Stimulated activated naive CD8-positive, alpha-beta T cell treated with anti-CD3 and anti-CD28 coated beads, Interleukin-15, Interleukin-2, amounts not matched to agents 100 U/mL and 50 U/mL, for 24 hours (primary cell): ENCODE results near the gene NR2E1.

ENCODE experiments used
- ATAC-seq: fragments of 150-1000 bp; cut with Tn5 transposase; one replicate; pipeline ENCODE4 v1.10.0; 2021
- DNase-seq: peaks from one replicate; pipeline ENCODE4 v3.0.0; 2021

Gene NR2E1

GRCh38 chr6:108165714-108166663 lies at the start of gene NR2E1:
TSS of gene NR2E1 (plus strand) at chr6:108166022. CDS start at chr6:108166766, 744 bp downstream.
- DNase-seq (no peak), ATAC-seq (no peak)

- ATAC-seq, result no peak
- DNase-seq, result no peak
Measured at GRCh38 chr6:108116546-108117426, 49.0 kb upstream of the NR2E1 start.

DNA sequence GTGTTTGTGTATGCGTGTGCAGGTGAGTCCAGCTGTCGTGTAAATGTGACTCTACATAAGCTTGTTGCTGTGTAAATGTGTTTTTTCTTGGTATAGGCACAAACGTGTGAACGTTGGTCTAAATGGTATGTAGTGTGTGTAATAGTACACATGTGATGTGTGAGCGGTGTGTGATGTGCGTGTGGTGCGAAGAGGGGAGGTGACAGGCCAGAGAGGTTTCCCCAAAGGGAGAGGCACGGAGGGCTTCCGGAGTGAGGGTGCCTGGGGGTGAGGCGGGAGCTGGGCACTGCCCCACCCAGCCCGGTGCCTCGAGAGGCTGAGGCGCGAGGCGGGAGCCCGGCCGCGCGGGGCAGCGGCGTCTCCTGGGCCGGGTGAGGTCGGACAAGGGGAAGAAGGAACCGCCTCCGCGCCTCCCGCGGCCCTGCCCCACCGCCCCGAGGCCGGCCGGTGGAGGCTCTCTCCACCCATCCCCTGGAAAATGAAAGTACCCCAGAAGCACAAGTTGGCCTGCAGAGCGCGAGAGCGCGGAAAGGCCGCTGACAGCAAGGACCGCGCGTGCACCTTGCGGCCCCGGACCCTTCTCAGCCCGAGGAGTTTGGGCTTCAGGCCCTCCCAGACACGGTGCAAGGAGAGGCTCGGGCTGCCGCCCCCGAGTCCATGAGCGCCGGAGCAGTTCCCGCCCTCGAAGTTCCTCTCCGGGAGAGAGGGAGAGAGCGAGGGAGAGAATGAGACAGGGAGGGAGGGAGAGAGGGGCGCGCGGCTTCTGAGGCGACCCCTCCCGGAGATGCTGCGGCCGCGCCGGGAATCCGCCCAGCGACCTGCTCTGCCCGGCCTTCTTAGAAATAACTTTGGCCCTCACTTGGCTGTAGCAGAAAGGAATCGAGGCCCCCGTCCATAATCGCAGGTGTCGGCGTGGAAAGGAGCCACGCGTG lies 48.1 kb upstream of the NR2E1 start:
- ATAC-seq (peak; percentile 50), DNase-seq (peak; percentile 37)

DNA sequence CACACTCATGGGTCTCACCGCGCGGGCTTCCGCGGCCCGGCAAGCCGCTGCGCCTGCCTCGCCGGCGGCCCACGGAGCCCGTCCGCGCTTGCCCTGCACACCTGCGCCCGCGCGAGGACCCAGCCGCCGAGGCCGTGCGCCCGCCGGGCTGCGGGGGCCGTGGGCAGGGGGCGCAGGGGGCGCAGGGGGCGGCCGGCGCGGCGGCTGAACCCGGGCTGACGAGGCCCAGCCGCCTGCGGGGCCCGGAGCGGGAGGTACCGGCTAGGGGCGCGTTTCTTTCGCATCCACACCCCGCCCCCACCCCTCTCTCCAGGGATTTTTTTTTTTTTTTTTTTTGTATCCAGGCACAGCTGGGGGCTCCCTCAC lies 47.5 kb upstream of the NR2E1 start:
- no peak for ATAC-seq
- DNase-seq, result no peak

GRCh38 chr6:108118810-108119768 lies 46.7 kb upstream of the NR2E1 start:
- ATAC-seq (no peak), DNase-seq (no peak)

GRCh38 chr6:108119769-108120141 lies 46.1 kb upstream of the NR2E1 start:
- no peak for DNase-seq
- no peak for ATAC-seq

DNA sequence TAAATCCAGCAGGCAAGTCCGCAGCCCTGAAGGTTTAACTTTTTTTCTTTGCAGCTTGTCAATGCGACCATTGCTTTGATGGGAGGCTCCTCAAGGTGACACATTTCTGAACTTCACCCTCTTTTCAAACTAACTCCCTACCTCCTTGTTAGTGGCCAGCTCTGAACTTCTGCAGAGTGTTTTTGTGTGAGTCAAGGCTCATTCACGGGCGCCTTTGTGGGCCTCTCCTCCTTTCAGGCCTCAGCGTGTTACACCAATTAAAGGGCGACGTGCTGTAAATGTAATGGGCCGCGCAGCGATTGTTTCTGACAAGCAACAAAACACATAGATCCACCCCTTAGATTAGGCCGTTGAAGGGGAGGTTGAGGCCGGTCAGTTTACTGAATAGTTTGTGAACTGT lies 45.5 kb upstream of the NR2E1 start:
- ATAC-seq (no peak), DNase-seq (no peak)

DNA sequence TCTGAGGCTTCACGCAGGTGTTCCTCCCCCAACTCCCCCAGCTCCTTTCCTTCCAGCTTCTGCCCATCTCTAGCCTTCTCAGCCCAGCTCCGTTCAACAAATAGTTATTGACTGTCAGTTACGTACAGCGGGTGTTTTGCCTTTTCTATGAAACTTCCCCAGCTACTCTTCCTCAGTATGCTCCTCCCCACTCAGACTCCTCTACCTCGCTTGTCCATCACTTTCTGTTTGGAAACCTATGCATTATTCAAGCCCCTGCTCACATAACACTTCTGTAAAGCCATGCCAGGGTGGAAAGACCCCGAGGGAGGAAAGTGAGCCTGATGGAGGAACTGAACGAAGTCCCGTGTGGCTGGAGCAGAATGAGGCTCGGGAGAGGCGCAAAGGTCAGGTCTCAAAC lies 44.2 kb upstream of the NR2E1 start:
- DNase-seq (no peak), ATAC-seq (no peak)

- DNase-seq (no peak), ATAC-seq (no peak)
Measured at GRCh38 chr6:108123481-108123929, 42.3 kb upstream of the NR2E1 start.

DNA sequence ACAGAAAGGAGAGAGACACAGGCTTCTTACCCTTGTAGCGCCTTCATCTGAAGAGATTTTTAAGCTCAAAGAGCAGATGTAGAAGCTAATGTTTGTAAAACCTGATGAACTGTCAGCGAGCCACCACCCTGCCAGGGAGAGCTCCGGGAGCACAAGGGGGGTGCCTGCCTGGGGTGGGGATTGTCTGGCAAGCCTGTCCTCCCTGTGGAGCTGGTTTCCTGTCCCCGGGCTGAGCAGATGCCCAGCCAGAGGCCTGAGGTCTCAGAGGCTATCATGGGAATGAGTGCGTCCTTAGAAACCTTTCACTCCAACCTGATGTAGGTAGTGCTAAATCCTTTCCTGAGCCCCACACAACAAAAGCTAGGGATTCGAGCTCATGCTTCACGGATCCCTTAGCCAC lies 41.9 kb upstream of the NR2E1 start:
- DNase-seq (no peak), ATAC-seq (no peak)

DNA sequence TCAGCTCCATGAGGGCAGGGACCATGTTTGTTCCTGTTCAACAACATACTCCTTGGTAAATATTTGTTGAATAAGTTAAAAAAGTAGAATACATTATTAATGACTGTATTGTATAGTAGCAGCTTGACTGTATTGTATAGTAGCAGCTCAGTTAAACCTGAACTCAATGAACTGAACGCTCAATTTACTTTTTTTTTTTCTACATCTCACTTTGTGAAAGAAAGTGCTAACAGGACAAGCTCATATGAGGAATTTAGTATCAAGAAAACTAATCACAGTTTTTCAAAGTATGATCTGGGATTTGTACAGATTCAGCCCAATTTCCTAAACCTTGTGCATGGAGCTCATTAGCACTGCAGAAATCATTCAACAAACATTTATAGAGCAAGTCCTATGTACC lies 38.8 kb upstream of the NR2E1 start:
- no peak for DNase-seq
- ATAC-seq, result no peak

- no peak for DNase-seq
Measured at GRCh38 chr6:108127826-108128225, 38.0 kb upstream of the NR2E1 start.

GRCh38 chr6:108130262-108130661 lies 35.6 kb upstream of the NR2E1 start:
- no peak for ATAC-seq
- DNase-seq, result no peak

More at GRCh38 chr6:108127826-108128225, 38.0 kb upstream of the NR2E1 start:
- ATAC-seq, result no peak

- DNase-seq (no peak), ATAC-seq (no peak)
Measured at GRCh38 chr6:108132863-108133262, 33.0 kb upstream of the NR2E1 start.

DNA sequence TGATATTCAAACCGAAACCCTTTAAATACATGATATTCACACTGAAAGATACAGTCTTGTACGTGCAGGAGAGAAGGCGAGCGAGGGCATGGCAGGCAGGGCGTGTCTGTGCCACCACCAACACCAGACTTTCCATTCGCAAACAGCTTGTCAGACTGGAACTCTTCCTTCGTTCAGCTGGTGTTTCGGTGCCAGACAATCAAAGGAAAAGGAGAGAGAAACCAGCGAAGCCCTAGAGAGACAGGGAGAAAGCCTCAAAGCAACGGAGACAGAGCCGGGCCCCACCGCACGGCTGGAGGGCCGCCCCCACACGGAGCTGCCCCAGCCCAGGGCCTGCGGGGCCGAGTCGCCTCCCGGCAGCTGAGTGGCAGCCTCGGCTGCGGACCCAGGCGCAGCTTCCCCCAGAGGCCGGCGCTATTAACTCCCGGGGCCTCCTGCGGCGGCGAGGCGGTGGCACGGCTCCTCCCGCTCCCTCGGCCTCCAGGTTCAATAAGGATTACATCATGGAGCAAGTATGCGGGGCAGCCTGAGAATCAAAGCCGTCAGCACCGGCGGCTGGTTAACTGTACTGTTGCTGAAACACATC lies 32.1 kb upstream of the NR2E1 start:
- ATAC-seq (peak; percentile 76), DNase-seq (peak; percentile 42)

DNA sequence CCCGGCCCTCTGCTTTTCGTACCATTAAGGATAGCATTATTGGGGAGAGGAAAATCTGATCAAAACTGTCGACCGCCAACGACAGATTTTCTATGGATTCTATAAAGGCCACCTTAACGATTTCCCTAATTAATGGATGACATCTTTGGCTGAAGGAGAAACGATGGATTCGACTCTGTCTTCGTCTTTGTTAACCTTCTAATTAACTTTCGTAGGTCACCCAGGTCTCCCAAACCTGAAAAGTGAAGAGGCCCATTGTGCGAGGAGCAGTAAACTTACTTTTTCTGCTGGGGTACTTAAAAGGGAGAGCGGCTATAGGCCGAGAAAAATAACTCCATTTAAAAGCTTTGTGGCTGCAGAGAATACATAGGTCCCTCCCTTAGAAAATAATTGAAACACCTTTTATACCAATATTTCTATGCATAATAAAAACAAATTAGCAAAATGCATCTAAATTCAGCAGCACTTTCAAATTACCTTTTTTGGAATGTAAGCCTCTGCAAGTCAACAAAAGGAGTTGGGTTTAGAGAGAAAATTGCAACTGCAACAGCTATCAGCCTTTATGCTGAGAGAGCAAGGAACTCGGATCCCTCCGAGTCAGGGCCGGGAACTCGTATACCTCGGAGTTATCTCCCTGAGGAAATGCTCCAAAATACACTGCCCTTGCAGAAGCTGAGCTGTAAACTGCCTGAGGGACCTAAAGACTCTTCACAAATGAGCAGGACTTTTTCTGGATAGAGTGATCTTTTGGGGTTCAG lies 31.4 kb upstream of the NR2E1 start:
- no peak for ATAC-seq

GRCh38 chr6:108142240-108142639 lies 23.6 kb upstream of the NR2E1 start:
- ATAC-seq, result no peak
- DNase-seq, result no peak

More for the DNA sequence above, 31.4 kb upstream of the NR2E1 start:
- DNase-seq, result no peak

DNA sequence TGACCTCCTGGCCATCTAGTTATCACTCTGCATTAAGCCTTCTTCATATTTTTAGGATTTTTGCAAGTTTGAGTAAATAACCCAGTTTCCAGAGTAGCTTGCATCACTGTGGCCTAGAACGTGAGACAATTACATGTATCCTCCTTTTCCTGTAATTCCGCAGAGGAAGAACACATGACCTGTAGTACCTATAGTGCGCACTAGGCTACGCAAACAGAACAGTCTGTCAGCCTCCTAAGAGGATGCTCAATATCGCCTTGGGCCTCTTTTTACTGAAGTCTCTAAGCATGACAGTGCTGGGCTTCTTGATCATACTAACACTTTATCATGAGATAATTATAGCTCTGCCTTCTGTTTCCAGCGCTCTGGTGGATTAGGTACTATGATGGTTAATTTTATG lies 20.2 kb upstream of the NR2E1 start:
- DNase-seq (no peak), ATAC-seq (no peak)

DNA sequence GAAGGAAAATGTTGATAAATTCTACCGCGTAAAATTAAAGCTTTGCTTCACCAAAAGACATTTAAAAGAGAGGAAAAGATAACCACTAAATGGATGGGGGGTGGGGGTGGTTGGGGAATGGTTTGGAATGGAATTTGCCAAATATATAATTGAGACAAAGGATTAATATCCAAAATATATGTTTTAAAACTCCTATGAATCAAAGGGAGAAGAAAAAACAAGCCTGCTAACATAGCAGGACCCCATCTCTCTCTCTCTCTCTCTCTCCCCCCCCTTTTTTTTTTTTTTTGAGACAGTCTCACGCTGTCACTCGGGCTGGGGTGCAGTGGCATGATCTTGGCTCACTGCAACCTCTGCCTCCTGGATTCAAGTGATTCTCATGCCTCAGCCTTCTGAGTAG lies 13.4 kb upstream of the NR2E1 start:
- DNase-seq (no peak), ATAC-seq (no peak)
